ENCODE data around the gene STARD5. TPM values are rescaled to one million over a fixed set of nuclear protein-coding genes. Genes with fewer than 3 reads are reported as not detected.

STARD5 gene
- total and polyA plus RNA-seq, 2 of the 8 experiments (the other 6 are each of a cell fraction or from before 2014, with no cell fraction given) = 5.5 to 10.4 TPM

DNA sequence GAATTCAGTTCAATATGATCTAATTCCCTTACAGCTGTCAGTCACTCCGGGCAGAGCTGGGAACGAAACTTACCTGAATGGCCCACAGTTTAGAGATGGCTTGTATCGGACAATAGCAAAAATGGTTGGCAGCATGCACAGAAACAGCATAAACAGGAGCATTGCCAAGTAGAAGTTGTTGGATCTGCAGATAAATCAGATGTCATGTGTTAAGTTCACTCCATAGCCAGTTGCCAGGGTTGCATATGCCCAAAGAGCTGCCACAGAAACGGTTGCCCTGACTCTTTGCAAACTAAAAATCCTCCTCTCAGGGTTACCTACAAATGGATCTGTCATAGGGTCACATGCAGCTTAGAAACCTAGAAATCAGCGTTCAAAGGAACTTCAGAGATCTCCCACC, 15.4 kb upstream of the STARD5 start:
- Histone ChIP-seq H3K27ac (ENCODE audit: low read depth, low read length) (no peak overlapping the region), H3K56ac (replicated peaks; ENCODE audit: insufficient read length, low read depth, low read length) (no peak overlapping the region), H3K4ac (replicated peaks; ENCODE audit: insufficient read length, low read depth, low read length) (no peak overlapping the region), H2BK120ac (replicated peaks; ENCODE audit: low read depth, low read length) (no peak overlapping the region), H3K79me1 (ENCODE audit: low read depth, low read length) (no peaks in the 10 kb centered on the region), H3K9me3 (ENCODE audit: insufficient read depth in 2 of 2, low read depth in 1 of 2, low read length in 1 of 2) (no peaks in the 10 kb centered on the region), H3K79me2 (ENCODE audit: control insufficient read depth in 1 of 2, insufficient read depth in 2 of 2, low read length in 2 of 2) (no peaks in the 10 kb centered on the region), H3K23me2 (ENCODE audit: low read depth, low read length) (no peaks in the 10 kb centered on the region), H2BK20ac (ENCODE audit: low read length) (no peak overlapping the region), H4K91ac (replicated peaks; ENCODE audit: insufficient read length, low read length) (no peak overlapping the region), H4K8ac (ENCODE audit: extremely low read depth, insufficient read depth, low read length) (no peak overlapping the region), H4K5ac (ENCODE audit: insufficient read length, low read depth, low read length) (no peak overlapping the region), H3K4me2 (ENCODE audit: insufficient read depth in 1 of 2, low read depth in 2 of 2, low read length in 2 of 2) (no peak overlapping the region), H4K20me1 (replicated peaks in 1 of 2; ENCODE audit: control insufficient read depth in 1 of 2, insufficient read depth in 2 of 2, low read length in 2 of 2) (no peaks in the 10 kb centered on the region), H2BK5ac (ENCODE audit: low read depth, low read length) (no peak overlapping the region), H3K14ac (ENCODE audit: insufficient read length) (no peak overlapping the region), H2AFZ (ENCODE audit: low read length) (no peak overlapping the region), H3K4me1 (replicated peaks in 1 of 4; ENCODE audit: control insufficient read depth in 3 of 4, insufficient read depth in 4 of 4, low read length in 3 of 4) (no peaks in the 10 kb centered on the region), H3K23ac (ENCODE audit: insufficient read length) (no peak overlapping the region), H3K4me3 (ENCODE audit: extremely low read depth in 1 of 4, insufficient read depth in 2 of 4, low read depth in 3 of 4, low read length in 4 of 4) (no peak overlapping the region), H2BK12ac (ENCODE audit: low read depth, low read length) (no peak overlapping the region), H3K27me3 (replicated peaks in 1 of 4; ENCODE audit: control insufficient read depth in 3 of 4, extremely low read depth in 1 of 4, insufficient read depth in 3 of 4, low read length in 3 of 4) (no peaks in the 10 kb centered on the region), H2AK5ac (ENCODE audit: low read depth, low read length) (no peak overlapping the region), H3K36me3 (ENCODE audit: control insufficient read depth in 2 of 4, insufficient read depth in 4 of 4, low read length in 3 of 4) (no peaks in the 10 kb centered on the region), H2BK15ac (ENCODE audit: low read length) (no peak overlapping the region), H3K9ac (replicated peaks in 1 of 4; ENCODE audit: extremely low read depth in 1 of 4, low read depth in 3 of 4, low read length in 3 of 4) (no peak overlapping the region), H3K18ac (ENCODE audit: extremely low read depth, low read length) (no peak overlapping the region)
- CTCF ChIA-PET (ENCODE audit: partially characterized antibody) = interaction anchor here (1.1 to 1.6 kb wide), 2 partner anchors 18 to 71 kb away, joined by 5 to 8 read pairs; no protein-coding TSS in a partner anchor
- no peak for TF ChIP-seq SP2 (IDR thresholded peaks at IDR 0.05; ENCODE audit: low read length)
- TF ChIP-seq SP4 (IDR thresholded peaks at IDR 0.05; ENCODE audit: low read length) = no peak
- no peak for TF ChIP-seq NANOG (IDR thresholded peaks at IDR 0.05; ENCODE audit: insufficient read depth, low read depth, low read length, poor library complexity, severe bottlenecking)
- no peak for TF ChIP-seq RXRA (IDR thresholded peaks at IDR 0.05; ENCODE audit: insufficient read depth, low read depth, low read length)
- TF ChIP-seq, protein P1, sequence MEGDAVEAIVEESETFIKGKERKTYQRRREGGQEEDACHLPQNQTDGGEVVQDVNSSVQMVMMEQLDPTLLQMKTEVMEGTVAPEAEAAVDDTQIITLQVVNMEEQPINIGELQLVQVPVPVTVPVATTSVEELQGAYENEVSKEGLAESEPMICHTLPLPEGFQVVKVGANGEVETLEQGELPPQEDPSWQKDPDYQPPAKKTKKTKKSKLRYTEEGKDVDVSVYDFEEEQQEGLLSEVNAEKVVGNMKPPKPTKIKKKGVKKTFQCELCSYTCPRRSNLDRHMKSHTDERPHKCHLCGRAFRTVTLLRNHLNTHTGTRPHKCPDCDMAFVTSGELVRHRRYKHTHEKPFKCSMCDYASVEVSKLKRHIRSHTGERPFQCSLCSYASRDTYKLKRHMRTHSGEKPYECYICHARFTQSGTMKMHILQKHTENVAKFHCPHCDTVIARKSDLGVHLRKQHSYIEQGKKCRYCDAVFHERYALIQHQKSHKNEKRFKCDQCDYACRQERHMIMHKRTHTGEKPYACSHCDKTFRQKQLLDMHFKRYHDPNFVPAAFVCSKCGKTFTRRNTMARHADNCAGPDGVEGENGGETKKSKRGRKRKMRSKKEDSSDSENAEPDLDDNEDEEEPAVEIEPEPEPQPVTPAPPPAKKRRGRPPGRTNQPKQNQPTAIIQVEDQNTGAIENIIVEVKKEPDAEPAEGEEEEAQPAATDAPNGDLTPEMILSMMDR (IDR thresholded peaks at IDR 0.05; ENCODE audit: control extremely low read depth in 1 of 3, insufficient read depth in 1 of 3, low read depth in 1 of 3, low read length in 3 of 3) = no peak
- TF ChIP-seq EP300 (IDR thresholded peaks at IDR 0.05; ENCODE audit: borderline replicate concordance in 1 of 2, low read depth in 2 of 2, low read length in 2 of 2) = no peak
- no peak for TF ChIP-seq TAF1 (IDR thresholded peaks at IDR 0.05; ENCODE audit: low read depth, low read length)
- DNase-seq (ENCODE audit: low read depth in 1 of 2, low spot score in 2 of 2) = peak in 1 of 2 experiments; percentile 16
- no peak for FAIRE-seq
- POLR2A ChIA-PET (ENCODE audit: partially characterized antibody) = no interaction called here
- WGBS, 2 experiments (ENCODE audit: extremely low coverage in 1 of 2, insufficient coverage in 1 of 2, insufficient read length in 1 of 2, insufficient replicate concordance in 2 of 2, low coverage in 1 of 2, low lambda C conversion rate in 2 of 2, missing lambda C conversion rate in 1 of 2) = 93% methylated on average over 5 of the region's 5 CpGs; no CpG with 5 or more reads in 1 of the 2 experiments

All from H1 (cell line).